ENCODE measurements around the gene FN3K.

Gene FN3K

DNA sequence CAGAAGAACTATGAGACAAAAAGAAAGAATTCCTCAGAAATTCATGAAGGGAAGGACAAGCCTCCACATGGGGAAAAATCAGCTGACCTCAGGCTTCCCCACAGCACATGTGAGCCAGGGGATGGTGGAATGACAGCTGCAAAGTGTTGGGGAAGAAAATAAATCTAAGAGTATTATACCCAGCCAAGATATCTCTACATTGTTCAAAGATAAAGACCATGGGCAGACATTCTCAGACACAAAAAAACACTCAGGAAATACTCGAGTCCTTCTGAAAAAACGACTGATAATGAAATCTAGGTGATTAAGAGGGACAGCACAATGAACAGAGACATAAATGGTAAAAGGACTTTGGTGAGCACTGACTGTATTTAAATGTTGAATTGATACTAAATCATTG, 40.8 kb upstream of the FN3K start:
- no peak overlapping the region for H3K4me3 ChIP-seq (ENCODE audit: low read length in 2 of 2)
- no peak overlapping the region for H3K27ac ChIP-seq (ENCODE audit: low read depth in 2 of 2, low read length in 2 of 2)
- peaks cover 16 to 17% of the 10 kb centered on the region in 2 donors for H3K4me1 ChIP-seq (ENCODE audit: control insufficient read depth in 2 of 2, insufficient read depth in 2 of 2, low read length in 2 of 2)
- peaks cover 0 to 11% of the 10 kb centered on the region in 2 donors for H3K36me3 ChIP-seq (ENCODE audit: control insufficient read depth in 2 of 2, insufficient read depth in 2 of 2, low read length in 2 of 2)
- no peak overlapping the region for H3K9ac ChIP-seq (ENCODE audit: low read depth in 1 of 2, low read length in 2 of 2)
- H3K27me3 ChIP-seq (ENCODE audit: control insufficient read depth in 2 of 2, insufficient read depth in 2 of 2, low read length in 2 of 2): no peaks in the 10 kb centered on the region
- H3K9me3 ChIP-seq (ENCODE audit: control insufficient read depth in 2 of 2, low read length in 2 of 2): no peaks in the 10 kb centered on the region

DNA sequence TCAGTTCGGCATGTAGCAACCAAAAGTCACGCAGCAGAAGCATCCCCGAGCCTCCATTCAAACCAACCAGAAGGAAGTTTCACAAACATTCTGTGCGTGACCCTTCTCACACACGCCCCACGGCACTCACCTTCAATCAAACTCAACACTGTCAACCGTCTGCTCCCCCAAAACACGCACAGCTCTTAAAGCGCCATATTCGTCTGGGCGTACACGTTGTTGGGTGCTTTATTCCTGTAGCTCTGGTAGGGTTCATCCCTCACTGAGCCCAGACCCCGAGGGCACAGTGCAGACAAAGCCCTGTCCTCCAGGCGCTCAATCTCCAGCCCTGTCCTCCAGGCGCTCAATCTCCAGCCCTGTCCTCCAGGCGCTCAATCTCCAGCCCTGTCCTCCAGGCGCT, 39.2 kb upstream of the FN3K start:
- H3K27me3 ChIP-seq (ENCODE audit: control insufficient read depth in 2 of 2, insufficient read depth in 2 of 2, low read length in 2 of 2): no peaks in the 10 kb centered on the region
- peaks cover 17 to 22% of the 10 kb centered on the region in 2 donors for H3K4me1 ChIP-seq (ENCODE audit: control insufficient read depth in 2 of 2, insufficient read depth in 2 of 2, low read length in 2 of 2)
- H3K4me3 ChIP-seq (ENCODE audit: low read length in 2 of 2): no peak overlapping the region
- H3K9ac ChIP-seq (ENCODE audit: low read depth in 1 of 2, low read length in 2 of 2): no peak overlapping the region
- H3K27ac ChIP-seq (ENCODE audit: low read depth in 2 of 2, low read length in 2 of 2): no peak overlapping the region
- peaks cover 0 to 3% of the 10 kb centered on the region in 2 donors for H3K36me3 ChIP-seq (ENCODE audit: control insufficient read depth in 2 of 2, insufficient read depth in 2 of 2, low read length in 2 of 2)
- no peaks in the 10 kb centered on the region for H3K9me3 ChIP-seq (ENCODE audit: control insufficient read depth in 2 of 2, low read length in 2 of 2)

DNA sequence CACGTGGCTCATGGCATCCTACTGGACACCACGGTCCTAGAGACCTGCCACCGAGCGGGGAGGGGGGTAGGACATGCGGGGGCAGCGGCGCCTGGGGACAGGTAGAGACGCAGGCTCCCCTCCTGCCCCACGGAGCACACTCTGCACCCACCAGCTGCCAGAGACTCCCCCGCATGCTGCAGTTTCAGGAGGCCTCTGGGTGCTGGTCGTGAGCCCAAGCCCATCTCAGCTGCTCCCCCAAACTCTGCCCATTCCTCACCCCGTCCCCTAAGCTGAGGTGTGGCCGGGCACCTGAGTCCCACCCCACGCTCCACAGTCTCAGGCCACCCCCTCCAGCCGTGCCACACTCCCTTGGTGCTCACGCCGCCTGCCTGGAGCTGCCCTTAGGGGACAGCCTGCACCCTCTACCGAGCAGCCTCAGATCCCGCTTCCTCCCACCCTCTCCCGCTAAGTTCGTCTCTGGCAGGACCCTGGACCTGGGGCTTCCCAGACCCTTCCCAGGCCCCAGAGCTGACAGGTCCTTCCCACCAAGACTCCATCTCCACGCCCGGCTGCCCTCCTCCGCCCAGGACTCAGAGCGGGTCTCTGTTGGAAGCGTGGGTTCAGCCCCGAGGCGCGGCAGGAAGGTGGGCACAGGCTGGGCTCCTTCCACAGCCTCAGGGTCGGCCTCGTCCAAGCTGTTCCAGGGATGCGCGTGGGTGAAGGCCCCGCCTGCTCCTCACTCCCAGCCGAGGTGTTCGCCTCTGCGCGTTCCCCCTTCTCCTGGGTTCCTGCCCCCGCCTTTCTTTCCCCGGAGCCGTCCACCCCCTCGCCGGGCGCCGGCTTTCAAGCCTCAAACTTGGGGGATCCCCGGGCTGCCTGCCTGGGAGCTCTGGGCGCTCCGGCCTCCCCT, 38.3 kb upstream of the FN3K start:
- peak overlapping the region; percentile 70 to 75 for H3K4me3 ChIP-seq (ENCODE audit: low read length in 2 of 2)
- H3K9ac ChIP-seq (ENCODE audit: low read depth in 1 of 2, low read length in 2 of 2): peak overlapping the region; percentile 60 to 66
- H3K27me3 ChIP-seq (ENCODE audit: control insufficient read depth in 2 of 2, insufficient read depth in 2 of 2, low read length in 2 of 2): no peaks in the 10 kb centered on the region
- peak overlapping the region in 1 of 2 donors; percentile 38 for H3K27ac ChIP-seq (ENCODE audit: low read depth in 2 of 2, low read length in 2 of 2)
- peaks cover 23 to 27% of the 10 kb centered on the region in 2 donors for H3K4me1 ChIP-seq (ENCODE audit: control insufficient read depth in 2 of 2, insufficient read depth in 2 of 2, low read length in 2 of 2)
- no peaks in the 10 kb centered on the region for H3K36me3 ChIP-seq (ENCODE audit: control insufficient read depth in 2 of 2, insufficient read depth in 2 of 2, low read length in 2 of 2)
- no peaks in the 10 kb centered on the region for H3K9me3 ChIP-seq (ENCODE audit: control insufficient read depth in 2 of 2, low read length in 2 of 2)

DNA sequence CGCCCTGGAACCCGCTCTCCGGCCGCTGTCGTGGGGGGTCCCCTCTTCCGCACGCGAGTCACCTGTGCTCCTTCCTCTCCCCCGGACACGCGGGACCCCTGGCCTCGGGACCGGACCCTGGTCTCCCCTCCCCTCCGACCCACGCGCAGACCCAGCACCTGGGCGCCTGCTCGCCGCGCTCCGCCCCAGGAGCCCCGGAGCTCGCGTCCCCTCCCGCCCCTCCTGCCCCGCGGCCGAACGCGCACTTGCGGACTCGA, 37.7 kb upstream of the FN3K start:
- Histone ChIP-seq H3K27ac (ENCODE audit: low read depth in 2 of 2, low read length in 2 of 2) (peak overlapping the region in 1 of 2 donors; percentile 38), H3K4me1 (ENCODE audit: control insufficient read depth in 2 of 2, insufficient read depth in 2 of 2, low read length in 2 of 2) (peaks cover 26 to 33% of the 10 kb centered on the region in 2 donors), H3K36me3 (ENCODE audit: control insufficient read depth in 2 of 2, insufficient read depth in 2 of 2, low read length in 2 of 2) (no peaks in the 10 kb centered on the region), H3K27me3 (ENCODE audit: control insufficient read depth in 2 of 2, insufficient read depth in 2 of 2, low read length in 2 of 2) (no peaks in the 10 kb centered on the region), H3K9me3 (ENCODE audit: control insufficient read depth in 2 of 2, low read length in 2 of 2) (no peaks in the 10 kb centered on the region), H3K9ac (ENCODE audit: low read depth in 1 of 2, low read length in 2 of 2) (peak overlapping the region in 1 of 2 donors; percentile 66), H3K4me3 (ENCODE audit: low read length in 2 of 2) (peak overlapping the region; percentile 70 to 75)

DNA sequence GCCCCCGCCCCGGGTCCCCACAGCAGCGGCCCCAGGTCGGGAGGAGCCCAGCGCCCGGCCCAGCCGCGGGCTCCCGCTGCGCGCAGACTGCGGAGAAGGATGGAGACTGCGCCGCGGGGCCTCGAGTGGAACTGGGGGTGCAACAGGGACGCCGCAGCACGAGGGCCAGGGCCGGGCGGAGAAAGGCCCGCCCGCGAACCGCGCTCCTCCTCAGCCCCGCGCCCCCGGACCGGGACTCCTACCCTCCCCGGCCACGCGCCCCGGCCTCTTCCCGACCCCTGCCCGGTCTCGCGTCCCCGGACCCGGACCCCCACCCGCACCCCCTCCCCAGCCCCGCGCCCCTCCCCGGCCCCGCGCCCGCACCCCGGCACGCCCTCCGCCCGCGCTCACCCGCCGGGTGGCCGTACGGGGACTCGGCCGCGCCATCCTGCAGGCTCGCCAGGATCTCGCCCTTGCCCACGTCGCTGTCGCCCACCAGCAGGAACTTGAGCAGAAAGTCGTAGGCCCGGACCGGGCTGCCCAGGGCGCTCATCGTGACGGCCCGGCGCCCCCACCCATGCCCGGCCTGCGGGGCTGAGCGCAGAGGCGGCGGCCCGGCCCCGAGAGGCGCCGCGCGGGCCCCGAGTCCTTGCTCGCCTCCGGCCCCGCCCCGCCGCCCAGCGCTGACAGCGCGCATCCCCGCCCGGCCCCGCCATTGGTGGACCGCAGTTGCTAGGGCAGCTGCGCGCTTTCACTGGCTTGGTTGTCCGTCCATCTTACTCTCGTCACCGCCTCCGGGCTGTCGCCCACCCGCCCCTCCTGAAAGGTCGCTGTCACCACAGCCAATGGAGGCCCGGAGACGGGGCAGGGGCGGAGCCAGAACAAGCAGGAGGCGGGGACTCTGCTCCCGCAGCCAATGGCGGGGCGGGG, 37.1 kb upstream of the FN3K start, which contains the start of gene RAB40B:
TSS of gene RAB40B (minus strand) at position 634 of the 909 bp plus-strand sequence. CDS start at position 532, 102 bp downstream.
- Histone ChIP-seq H3K4me3 (ENCODE audit: low read length in 2 of 2) (peak within 1 kb of the TSS; percentile 81 to 85), H3K27me3 (ENCODE audit: control insufficient read depth in 2 of 2, insufficient read depth in 2 of 2, low read length in 2 of 2) (no peaks in the 10 kb centered on the region), H3K4me1 (ENCODE audit: control insufficient read depth in 2 of 2, insufficient read depth in 2 of 2, low read length in 2 of 2) (peaks cover 32 to 39% of the 10 kb centered on the region in 2 donors), H3K9ac (ENCODE audit: low read depth in 1 of 2, low read length in 2 of 2) (peak within 1 kb of the TSS; percentile 60 to 71), H3K9me3 (ENCODE audit: control insufficient read depth in 2 of 2, low read length in 2 of 2) (no peaks in the 10 kb centered on the region), H3K36me3 (ENCODE audit: control insufficient read depth in 2 of 2, insufficient read depth in 2 of 2, low read length in 2 of 2) (no peaks in the 10 kb centered on the region), H3K27ac (ENCODE audit: low read depth in 2 of 2, low read length in 2 of 2) (peak within 1 kb of the TSS; percentile 71 to 76)

DNA sequence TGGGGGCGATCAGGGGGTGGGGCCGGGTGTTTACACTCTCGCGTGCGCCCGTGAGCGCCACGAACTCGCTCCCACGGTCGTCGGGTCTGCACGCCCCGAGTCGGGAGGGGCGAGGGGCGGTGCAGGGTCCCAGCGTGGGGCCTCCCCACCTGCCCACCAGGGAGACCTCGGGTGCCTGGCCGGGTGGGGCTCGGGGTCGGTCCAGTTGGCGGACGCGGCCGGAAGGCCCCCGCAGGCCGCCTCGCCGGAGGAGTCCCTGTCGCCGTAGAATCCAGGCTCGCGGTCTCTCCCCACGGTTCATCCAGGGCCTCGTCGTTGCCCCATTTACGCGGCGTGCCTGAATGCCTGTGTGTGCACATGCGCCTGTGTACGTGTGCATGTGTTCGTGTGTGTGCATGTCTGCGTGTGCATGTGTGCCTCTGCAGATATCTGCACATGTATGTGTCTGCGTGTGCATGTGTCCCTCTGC, 36.4 kb upstream of the FN3K start:
- H3K27ac ChIP-seq (ENCODE audit: low read depth in 2 of 2, low read length in 2 of 2): peak overlapping the region; percentile 71 to 76
- H3K4me1 ChIP-seq (ENCODE audit: control insufficient read depth in 2 of 2, insufficient read depth in 2 of 2, low read length in 2 of 2): peaks cover 35 to 44% of the 10 kb centered on the region in 2 donors
- peak overlapping the region; percentile 81 to 85 for H3K4me3 ChIP-seq (ENCODE audit: low read length in 2 of 2)
- H3K27me3 ChIP-seq (ENCODE audit: control insufficient read depth in 2 of 2, insufficient read depth in 2 of 2, low read length in 2 of 2): no peaks in the 10 kb centered on the region
- no peaks in the 10 kb centered on the region for H3K36me3 ChIP-seq (ENCODE audit: control insufficient read depth in 2 of 2, insufficient read depth in 2 of 2, low read length in 2 of 2)
- no peaks in the 10 kb centered on the region for H3K9me3 ChIP-seq (ENCODE audit: control insufficient read depth in 2 of 2, low read length in 2 of 2)
- H3K9ac ChIP-seq (ENCODE audit: low read depth in 1 of 2, low read length in 2 of 2): peak overlapping the region; percentile 60 to 67

DNA sequence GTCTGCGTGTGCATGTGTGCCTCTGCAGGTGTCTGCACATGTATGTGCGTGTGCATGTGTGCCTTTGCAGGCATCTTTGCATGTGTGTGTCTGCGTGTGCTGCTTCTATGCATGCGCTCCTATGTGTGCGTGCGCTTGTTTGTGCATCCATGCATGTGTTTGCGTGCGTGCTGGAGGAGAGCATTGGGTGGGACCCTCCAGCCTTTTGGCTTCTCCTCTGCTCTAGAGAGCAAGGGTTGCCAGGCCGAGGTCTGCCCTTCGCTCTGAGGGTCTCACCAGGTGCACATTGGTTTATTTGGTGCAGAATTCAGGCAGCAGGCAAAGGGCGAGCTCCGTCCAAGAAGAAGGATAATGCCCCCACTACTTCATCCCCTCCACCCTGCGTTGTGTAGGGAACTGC, 35.9 kb upstream of the FN3K start:
- H3K4me1 ChIP-seq (ENCODE audit: control insufficient read depth in 2 of 2, insufficient read depth in 2 of 2, low read length in 2 of 2): peaks cover 39 to 50% of the 10 kb centered on the region in 2 donors
- H3K9me3 ChIP-seq (ENCODE audit: control insufficient read depth in 2 of 2, low read length in 2 of 2): no peaks in the 10 kb centered on the region
- H3K27me3 ChIP-seq (ENCODE audit: control insufficient read depth in 2 of 2, insufficient read depth in 2 of 2, low read length in 2 of 2): no peaks in the 10 kb centered on the region
- H3K36me3 ChIP-seq (ENCODE audit: control insufficient read depth in 2 of 2, insufficient read depth in 2 of 2, low read length in 2 of 2): no peaks in the 10 kb centered on the region
- no peak overlapping the region for H3K27ac ChIP-seq (ENCODE audit: low read depth in 2 of 2, low read length in 2 of 2)
- no peak overlapping the region for H3K9ac ChIP-seq (ENCODE audit: low read depth in 1 of 2, low read length in 2 of 2)
- peak overlapping the region; percentile 81 to 85 for H3K4me3 ChIP-seq (ENCODE audit: low read length in 2 of 2)

DNA sequence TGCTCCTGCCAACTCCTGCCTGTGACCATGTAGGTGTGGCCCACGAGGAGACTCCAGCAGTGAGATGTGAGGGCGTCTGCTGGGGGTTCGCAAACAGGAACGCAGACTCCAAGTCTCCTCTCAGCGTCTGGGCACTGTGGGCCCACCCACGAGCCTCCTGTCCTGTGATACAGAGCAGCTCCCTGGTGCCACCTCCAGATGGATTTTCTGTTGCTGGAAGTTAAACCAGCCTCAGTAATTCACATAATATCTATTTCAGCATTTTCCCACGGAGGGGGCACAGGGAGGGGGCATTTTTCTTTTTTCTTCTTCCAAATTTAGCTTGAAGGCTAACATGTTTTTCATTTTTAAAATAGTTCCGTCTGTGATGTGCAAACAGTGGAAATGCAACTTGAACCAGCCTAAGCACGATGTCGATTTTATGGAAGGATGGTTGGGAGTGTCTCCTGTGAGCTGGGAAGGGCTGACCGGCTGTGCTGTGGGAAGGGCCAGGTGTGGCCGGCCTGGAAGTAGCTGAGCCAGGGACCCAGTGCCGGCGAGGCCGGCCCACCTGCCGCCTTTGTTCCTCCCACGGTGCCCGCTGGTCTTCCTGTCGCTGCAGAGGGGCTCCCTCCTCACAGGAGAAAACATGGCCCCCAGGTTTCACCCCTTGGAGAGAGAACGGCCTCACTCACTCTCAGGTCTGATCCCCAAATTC, 33.0 kb upstream of the FN3K start:
- no peaks in the 10 kb centered on the region for H3K36me3 ChIP-seq (ENCODE audit: control insufficient read depth in 2 of 2, insufficient read depth in 2 of 2, low read length in 2 of 2)
- peak overlapping the region; percentile 50 to 56 for H3K4me3 ChIP-seq (ENCODE audit: low read length in 2 of 2)
- H3K4me1 ChIP-seq (ENCODE audit: control insufficient read depth in 2 of 2, insufficient read depth in 2 of 2, low read length in 2 of 2): peaks cover 39 to 52% of the 10 kb centered on the region in 2 donors
- H3K27ac ChIP-seq (ENCODE audit: low read depth in 2 of 2, low read length in 2 of 2): peak overlapping the region; percentile 96 to 97
- H3K27me3 ChIP-seq (ENCODE audit: control insufficient read depth in 2 of 2, insufficient read depth in 2 of 2, low read length in 2 of 2): no peaks in the 10 kb centered on the region
- H3K9me3 ChIP-seq (ENCODE audit: control insufficient read depth in 2 of 2, low read length in 2 of 2): no peaks in the 10 kb centered on the region
- peak overlapping the region; percentile 63 to 68 for H3K9ac ChIP-seq (ENCODE audit: low read depth in 1 of 2, low read length in 2 of 2)

DNA sequence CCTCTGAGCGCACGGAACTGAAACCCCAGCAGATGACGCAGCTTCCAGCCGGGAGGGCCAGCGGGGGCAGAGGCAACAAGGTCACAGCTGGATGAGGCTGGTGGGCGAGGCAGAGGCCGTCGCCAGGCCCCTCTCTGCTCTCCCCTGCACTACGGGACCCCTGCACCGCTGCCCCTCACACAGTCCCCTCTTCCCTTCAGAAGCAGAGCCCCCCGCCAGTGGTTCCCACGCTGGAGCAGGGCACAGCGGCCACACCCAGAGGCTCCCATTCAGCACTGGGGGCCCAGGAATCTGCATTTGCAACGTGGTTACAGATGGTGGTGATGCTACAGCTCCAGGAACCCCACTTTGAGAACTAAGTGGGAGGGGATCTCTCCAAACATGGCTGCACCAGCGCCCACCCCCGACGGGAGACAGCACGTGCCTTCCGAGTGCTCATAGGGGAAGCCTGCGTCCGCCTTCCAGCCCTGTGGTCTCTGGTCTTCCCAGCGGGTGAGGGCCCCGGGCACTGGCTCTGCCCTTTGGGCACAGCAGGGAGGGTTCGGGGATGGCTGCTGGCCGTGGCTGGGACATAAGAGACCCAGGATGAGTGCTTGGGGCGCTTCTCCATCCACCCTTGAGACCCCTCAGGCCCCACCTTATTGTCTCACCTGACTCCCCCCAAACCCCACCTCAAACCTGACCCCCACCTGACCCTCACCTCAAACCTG, 32.2 kb upstream of the FN3K start:
- Histone ChIP-seq H3K27me3 (ENCODE audit: control insufficient read depth in 2 of 2, insufficient read depth in 2 of 2, low read length in 2 of 2) (no peaks in the 10 kb centered on the region), H3K9me3 (ENCODE audit: control insufficient read depth in 2 of 2, low read length in 2 of 2) (no peaks in the 10 kb centered on the region), H3K36me3 (ENCODE audit: control insufficient read depth in 2 of 2, insufficient read depth in 2 of 2, low read length in 2 of 2) (no peaks in the 10 kb centered on the region), H3K4me3 (ENCODE audit: low read length in 2 of 2) (peak overlapping the region; percentile 50 to 56), H3K9ac (ENCODE audit: low read depth in 1 of 2, low read length in 2 of 2) (peak overlapping the region; percentile 63 to 68), H3K27ac (ENCODE audit: low read depth in 2 of 2, low read length in 2 of 2) (peak overlapping the region; percentile 96 to 97), H3K4me1 (ENCODE audit: control insufficient read depth in 2 of 2, insufficient read depth in 2 of 2, low read length in 2 of 2) (peaks cover 35 to 51% of the 10 kb centered on the region in 2 donors)

All from mucosa of rectum (tissue), 2 donors.